Measurements from ENCODE around the gene DZIP1. TPM values are rescaled to one million over a fixed set of nuclear protein-coding genes. Genes with fewer than 3 reads are reported as not detected.
"Not testable (repeated sequence)": the region's sequence is repeated elsewhere in the genome, so short reads cannot be mapped to it uniquely, and the experiment has no call there.

Gene DZIP1, protein sequence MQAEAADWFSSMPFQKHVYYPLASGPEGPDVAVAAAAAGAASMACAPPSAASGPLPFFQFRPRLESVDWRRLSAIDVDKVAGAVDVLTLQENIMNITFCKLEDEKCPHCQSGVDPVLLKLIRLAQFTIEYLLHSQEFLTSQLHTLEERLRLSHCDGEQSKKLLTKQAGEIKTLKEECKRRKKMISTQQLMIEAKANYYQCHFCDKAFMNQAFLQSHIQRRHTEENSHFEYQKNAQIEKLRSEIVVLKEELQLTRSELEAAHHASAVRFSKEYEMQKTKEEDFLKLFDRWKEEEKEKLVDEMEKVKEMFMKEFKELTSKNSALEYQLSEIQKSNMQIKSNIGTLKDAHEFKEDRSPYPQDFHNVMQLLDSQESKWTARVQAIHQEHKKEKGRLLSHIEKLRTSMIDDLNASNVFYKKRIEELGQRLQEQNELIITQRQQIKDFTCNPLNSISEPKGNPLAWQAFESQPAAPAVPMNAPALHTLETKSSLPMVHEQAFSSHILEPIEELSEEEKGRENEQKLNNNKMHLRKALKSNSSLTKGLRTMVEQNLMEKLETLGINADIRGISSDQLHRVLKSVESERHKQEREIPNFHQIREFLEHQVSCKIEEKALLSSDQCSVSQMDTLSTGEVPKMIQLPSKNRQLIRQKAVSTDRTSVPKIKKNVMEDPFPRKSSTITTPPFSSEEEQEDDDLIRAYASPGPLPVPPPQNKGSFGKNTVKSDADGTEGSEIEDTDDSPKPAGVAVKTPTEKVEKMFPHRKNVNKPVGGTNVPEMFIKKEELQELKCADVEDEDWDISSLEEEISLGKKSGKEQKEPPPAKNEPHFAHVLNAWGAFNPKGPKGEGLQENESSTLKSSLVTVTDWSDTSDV
- total RNA-seq: 38.9 and 44.8 TPM in 2 replicates

DNA sequence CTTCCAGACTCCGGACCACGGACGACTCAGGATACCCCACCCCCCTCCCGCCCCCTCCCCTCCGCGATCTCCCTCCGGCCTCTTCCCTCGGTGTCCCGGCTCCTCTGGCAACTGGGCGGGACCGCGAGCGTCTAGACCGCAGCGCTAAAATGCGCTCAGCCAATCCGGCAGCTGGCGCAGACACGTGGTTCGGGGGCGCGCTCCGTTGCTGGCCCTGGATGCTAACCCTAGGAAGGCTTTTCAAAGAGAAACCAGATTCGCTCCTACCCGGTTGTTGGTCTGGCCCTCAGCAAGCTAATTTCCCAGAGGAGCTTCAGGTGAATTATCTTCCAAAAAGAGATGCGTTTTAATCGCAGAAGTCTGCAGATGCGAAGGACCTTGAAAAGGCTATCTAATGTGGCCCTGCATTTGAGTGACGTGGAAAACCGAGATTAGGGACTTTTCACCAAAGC lies at the start of gene DZIP1:
DZIP1 (minus strand) TSS at position 106 of the 452 bp plus-strand sequence. CDS start 2,677 bp downstream, outside the sequence.
- peak within 1 kb of the TSS; percentile 77 for H3K4me3 ChIP-seq (ENCODE audit: low read depth, low read length)
- DNase-seq (ENCODE audit: low read depth): peak; percentile 89
- TF ChIP-seq, protein P1, sequence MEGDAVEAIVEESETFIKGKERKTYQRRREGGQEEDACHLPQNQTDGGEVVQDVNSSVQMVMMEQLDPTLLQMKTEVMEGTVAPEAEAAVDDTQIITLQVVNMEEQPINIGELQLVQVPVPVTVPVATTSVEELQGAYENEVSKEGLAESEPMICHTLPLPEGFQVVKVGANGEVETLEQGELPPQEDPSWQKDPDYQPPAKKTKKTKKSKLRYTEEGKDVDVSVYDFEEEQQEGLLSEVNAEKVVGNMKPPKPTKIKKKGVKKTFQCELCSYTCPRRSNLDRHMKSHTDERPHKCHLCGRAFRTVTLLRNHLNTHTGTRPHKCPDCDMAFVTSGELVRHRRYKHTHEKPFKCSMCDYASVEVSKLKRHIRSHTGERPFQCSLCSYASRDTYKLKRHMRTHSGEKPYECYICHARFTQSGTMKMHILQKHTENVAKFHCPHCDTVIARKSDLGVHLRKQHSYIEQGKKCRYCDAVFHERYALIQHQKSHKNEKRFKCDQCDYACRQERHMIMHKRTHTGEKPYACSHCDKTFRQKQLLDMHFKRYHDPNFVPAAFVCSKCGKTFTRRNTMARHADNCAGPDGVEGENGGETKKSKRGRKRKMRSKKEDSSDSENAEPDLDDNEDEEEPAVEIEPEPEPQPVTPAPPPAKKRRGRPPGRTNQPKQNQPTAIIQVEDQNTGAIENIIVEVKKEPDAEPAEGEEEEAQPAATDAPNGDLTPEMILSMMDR (IDR thresholded peaks at IDR 0.05; ENCODE audit: insufficient read depth, low read depth, low read length): no peak

DNA sequence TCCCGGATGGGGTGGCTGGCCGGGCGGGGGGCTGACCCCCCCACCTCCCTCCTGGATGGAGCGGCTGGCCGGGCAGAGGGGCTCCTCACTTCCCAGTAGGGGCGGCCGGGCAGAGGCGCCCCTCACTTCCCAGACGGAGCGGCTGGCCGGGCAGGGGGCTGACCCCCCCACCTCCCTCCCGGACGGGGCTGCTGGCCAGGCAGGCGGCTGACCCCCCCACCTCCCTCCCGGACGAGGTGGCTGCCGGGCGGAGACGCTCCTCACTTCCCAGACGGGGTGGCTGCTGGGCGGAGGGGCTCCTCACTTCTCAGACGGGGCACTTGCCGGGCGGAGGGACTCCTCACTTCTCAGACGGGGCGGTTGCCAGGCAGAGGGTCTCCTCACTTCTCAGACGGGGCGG lies 46.5 kb upstream of the DZIP1 start:
- not testable (repeated sequence) for H3K4me3 ChIP-seq (ENCODE audit: low read depth, low read length); DNase-seq (ENCODE audit: low read depth)

DNA sequence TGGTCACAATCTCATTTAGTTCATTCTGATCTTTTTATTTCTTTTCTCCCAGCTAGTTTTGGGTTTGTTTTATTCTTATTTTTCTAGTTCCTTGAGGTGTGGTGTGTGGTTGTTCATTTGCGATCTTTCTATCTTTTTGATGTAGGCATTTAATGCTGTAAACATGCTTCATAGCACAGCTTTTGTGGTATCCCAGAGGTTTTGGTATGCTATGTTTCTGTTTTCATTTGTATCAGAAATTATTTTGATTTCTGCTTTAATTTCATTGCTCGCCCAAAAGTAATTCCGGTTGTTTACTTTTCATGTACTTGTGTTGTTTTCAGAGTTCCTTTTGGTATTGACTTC lies 45.0 kb upstream of the DZIP1 start:
- TF ChIP-seq, protein P1 (IDR thresholded peaks at IDR 0.05; ENCODE audit: insufficient read depth, low read depth, low read length): no peak
- DNase-seq (ENCODE audit: low read depth): no peak
- no peak overlapping the region for H3K4me3 ChIP-seq (ENCODE audit: low read depth, low read length)

DNA sequence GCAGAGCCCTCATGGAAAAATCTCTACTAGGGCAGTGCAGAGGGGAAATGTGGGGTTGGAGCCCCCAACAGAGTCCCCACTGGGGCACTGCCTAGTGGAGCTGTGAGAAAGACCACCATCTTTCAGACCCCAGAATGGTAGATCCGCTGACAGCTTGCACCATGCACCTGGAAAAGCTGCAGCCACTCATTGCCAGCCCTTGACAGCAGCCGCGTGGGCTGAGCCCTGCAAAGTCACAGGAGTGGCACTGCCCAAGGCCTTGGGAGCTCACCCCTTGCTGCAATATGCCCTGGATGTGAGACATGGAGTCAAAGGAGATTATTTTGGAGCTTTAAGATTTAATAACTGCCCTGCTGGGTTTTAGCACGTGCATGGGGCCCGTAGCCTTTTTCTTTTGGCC lies 40.5 kb upstream of the DZIP1 start:
- not testable (repeated sequence) for H3K4me3 ChIP-seq (ENCODE audit: low read depth, low read length); DNase-seq (ENCODE audit: low read depth)

DNA sequence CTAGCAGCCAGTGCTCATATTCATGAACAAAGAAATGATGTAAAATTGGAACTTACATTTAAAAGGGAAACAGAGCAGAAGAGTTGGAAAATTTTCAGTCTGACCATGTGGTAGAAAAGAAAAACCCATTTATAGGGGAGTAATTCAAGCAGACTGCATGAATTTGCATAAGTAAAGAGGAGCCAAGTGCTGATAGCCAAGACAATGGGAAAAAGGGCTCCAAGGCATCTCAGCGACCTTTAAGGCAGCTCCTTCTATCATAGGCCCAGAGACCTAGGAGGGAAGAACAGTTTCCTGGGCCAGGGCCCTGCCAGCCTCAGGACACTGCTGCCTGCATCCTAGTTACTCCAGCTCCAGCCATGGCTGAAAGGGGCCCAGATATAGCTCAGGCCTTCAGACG lies 39.9 kb upstream of the DZIP1 start:
- TF ChIP-seq, protein P1 (IDR thresholded peaks at IDR 0.05; ENCODE audit: insufficient read depth, low read depth, low read length): no peak
- H3K4me3 ChIP-seq (ENCODE audit: low read depth, low read length): no peak overlapping the region
- DNase-seq (ENCODE audit: low read depth): no peak

DNA sequence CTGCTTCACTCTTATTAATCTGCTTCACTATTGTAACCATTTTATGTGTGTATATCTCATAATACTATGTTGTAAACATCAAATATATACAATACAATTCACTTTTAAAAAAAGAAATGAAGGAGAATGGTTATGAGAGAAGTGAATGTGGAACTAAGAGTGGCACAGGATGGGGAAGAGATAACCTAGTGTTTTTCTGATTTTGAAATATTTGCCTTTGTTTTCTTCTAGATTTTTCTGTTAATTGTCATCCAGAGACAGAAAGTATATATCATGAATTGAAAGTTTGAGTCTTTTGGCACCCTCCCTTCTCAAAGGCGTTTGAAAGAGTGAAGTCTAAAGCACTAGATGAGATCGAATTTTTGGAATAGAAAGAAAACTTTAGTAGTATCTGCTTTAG lies 35.2 kb upstream of the DZIP1 start:
- H3K4me3 ChIP-seq (ENCODE audit: low read depth, low read length): no peak overlapping the region
- TF ChIP-seq, protein P1 (IDR thresholded peaks at IDR 0.05; ENCODE audit: insufficient read depth, low read depth, low read length): no peak
- DNase-seq (ENCODE audit: low read depth): no peak

DNA sequence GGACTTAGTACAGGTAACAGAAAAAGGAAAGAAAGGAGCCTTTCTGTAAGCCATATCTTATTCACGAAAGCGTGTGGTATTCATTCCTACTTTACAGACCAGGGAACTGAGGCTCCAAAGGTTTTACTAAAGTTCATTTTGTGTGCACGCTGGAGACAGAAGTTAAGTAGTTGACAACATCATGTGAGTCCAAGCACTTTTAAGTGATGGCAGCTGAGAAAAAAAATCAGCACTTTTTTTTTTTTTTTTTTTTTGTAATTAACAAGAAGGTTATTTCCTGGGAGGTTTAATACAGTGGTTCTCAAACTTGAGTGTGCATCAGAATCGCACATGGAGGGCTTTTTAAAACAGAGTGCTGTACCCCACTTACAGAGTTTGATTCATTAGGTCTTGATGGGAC lies 34.5 kb upstream of the DZIP1 start:
- TF ChIP-seq, protein P1 (IDR thresholded peaks at IDR 0.05; ENCODE audit: insufficient read depth, low read depth, low read length): no peak
- H3K4me3 ChIP-seq (ENCODE audit: low read depth, low read length): peak overlapping the region; percentile 79
- DNase-seq (ENCODE audit: low read depth): no peak
